ENCODE results near the gene CORO2B.

The CORO2B gene

DNA sequence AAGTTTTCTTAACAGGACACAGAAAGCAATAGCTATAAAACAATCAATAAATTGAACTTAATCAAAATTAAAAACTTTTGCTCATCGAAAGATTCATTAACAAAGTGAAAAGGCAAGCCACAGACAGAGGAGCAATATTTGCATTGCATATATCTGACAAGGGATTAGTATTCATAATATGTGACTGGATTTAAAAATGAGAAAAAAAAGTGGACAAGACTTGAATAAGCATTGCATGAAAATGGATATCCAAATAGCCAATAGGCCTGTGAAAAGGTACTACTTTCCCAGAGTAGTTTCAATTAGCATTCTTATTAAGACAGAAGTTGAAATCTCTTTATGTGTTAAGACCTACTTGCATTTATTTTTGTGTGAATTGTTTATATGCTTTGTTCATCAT lies 84.7 kb downstream of the CORO2B start:
- H3K9ac ChIP-seq (ENCODE audit: low read depth, low read length): no peak overlapping the region
- H3K9me3 ChIP-seq (replicated peaks; ENCODE audit: low read length): no peaks in the 10 kb centered on the region
- peaks cover 4% of the 10 kb centered on the region for H3K4me1 ChIP-seq (ENCODE audit: control insufficient read depth, insufficient read depth, low read length)
- H3K4me3 ChIP-seq (ENCODE audit: low read length): no peak overlapping the region
- H3K4me2 ChIP-seq (ENCODE audit: low read length): no peak overlapping the region
- H3K36me3 ChIP-seq (ENCODE audit: insufficient read depth, low read length): no peaks in the 10 kb centered on the region
- H3K27me3 ChIP-seq (ENCODE audit: control insufficient read depth, insufficient read depth, low read length): no peaks in the 10 kb centered on the region

DNA sequence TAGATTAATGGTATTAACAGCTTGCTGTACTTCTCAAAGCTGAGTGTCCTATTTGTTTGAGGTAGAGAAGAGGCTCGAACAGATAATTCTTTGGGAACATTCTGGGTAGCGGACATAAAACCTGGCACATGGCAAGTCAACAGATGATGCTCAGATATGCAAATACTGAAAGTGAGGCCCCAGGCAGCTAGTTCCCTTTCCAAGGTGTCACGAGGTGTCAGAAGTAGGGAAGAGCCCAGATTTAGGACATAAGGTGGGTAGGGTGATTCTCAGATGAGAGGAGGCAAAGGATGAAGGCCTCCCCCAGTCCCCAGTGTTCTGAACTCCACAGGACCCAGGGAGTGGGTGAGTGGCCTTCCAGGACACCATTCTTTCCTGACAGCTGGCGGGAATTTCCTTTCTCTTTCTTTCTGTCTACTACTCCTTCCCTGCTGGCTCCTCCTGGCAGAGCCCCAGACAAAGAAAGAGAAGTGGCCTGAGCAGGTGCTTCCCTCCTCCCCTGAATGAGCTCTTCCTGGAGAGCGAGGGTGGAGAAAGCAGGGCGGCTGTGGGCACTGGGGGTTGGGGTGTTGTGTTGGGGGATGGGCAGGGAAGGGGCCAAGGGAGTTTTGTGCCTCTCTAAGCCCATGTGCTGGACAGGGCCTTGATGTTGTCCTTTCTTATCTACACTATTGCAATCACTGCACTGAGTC lies 87.5 kb downstream of the CORO2B start:
- no peak overlapping the region for H3K4me3 ChIP-seq (ENCODE audit: low read length)
- peaks cover 4% of the 10 kb centered on the region for H3K4me1 ChIP-seq (ENCODE audit: control insufficient read depth, insufficient read depth, low read length)
- no peaks in the 10 kb centered on the region for H3K36me3 ChIP-seq (ENCODE audit: insufficient read depth, low read length)
- H3K4me2 ChIP-seq (ENCODE audit: low read length): no peak overlapping the region
- no peak overlapping the region for H3K9ac ChIP-seq (ENCODE audit: low read depth, low read length)
- H3K27me3 ChIP-seq (ENCODE audit: control insufficient read depth, insufficient read depth, low read length): no peaks in the 10 kb centered on the region
- no peaks in the 10 kb centered on the region for H3K9me3 ChIP-seq (replicated peaks; ENCODE audit: low read length)

DNA sequence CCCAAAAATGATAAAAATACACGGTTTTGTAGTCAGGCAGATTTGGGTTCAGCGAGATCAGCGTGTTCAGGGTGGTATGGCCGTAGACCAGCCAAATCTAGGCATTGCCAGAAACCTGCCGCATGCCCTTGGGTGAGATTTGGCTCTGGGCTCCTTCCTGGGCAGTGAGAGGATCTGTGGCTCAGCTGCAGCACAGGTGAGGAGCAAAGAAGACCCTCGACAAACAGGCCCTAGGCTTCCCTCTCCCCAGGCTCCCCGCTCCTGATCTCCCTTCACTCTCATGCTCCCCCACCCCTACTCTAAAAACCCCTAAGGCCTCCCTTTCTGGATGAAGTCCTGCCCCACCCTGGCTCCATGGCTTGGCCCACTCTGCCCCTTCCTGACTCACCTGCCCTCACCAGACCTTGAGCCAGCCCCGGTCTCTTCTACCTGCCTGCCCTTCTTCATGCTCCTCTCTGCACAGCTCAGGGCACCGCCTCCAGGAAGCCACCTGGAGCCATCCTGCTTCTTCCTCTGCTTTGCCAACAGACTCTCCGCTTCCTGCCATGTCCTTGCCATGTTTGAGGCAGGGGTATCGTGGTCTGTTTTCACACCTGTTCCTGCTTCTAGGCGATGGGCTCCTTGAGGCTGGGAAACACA lies 88.1 kb downstream of the CORO2B start:
- Histone ChIP-seq H3K4me3 (ENCODE audit: low read length) (no peak overlapping the region), H3K36me3 (ENCODE audit: insufficient read depth, low read length) (no peaks in the 10 kb centered on the region), H3K4me1 (ENCODE audit: control insufficient read depth, insufficient read depth, low read length) (peaks cover 4% of the 10 kb centered on the region), H3K9me3 (replicated peaks; ENCODE audit: low read length) (no peaks in the 10 kb centered on the region), H3K27me3 (ENCODE audit: control insufficient read depth, insufficient read depth, low read length) (no peaks in the 10 kb centered on the region), H3K9ac (ENCODE audit: low read depth, low read length) (no peak overlapping the region), H3K4me2 (ENCODE audit: low read length) (no peak overlapping the region)

DNA sequence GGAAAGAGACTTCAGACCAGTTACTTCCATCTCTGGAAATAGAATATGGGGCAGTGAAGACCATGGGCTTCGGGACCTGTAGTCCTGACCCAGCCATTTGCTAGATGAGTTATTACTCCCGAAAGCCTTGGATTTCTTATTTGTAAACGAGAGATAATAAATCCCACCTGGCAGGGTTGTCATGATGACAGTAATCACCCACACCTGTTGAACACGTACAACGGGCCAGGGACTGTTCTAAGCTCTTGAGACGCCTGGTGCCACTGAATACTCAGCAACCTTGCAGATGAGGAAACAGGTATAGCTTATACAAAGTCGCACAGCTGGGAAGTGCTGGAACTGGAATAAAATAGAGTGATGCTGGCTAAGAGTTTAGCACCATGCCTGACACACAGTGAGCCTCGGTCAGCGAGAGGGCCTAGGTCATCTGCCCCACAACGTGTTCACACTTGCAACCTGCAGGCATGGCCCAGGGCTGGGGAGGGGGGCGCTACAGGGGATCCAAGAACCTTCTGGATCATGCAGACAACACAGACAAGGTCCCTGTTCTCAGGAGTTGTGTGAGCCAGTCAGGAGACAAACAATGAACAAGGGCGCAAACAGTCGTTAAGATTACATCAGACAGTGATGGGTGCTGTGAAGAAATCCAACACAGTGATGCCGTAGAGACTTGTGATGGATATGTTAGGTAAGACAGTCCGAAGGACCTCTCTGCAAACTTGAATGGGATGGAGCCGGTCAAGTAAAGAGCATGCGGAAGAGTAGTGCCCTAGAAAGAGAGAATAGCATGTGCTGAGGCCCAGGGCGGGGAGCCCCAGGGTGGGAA lies 89.2 kb downstream of the CORO2B start:
- Histone ChIP-seq H3K27me3 (ENCODE audit: control insufficient read depth, insufficient read depth, low read length) (no peaks in the 10 kb centered on the region), H3K4me1 (ENCODE audit: control insufficient read depth, insufficient read depth, low read length) (no peaks in the 10 kb centered on the region), H3K4me3 (ENCODE audit: low read length) (no peak overlapping the region), H3K9ac (ENCODE audit: low read depth, low read length) (no peak overlapping the region), H3K36me3 (ENCODE audit: insufficient read depth, low read length) (no peaks in the 10 kb centered on the region), H3K4me2 (ENCODE audit: low read length) (no peak overlapping the region), H3K9me3 (replicated peaks; ENCODE audit: low read length) (no peaks in the 10 kb centered on the region)

DNA sequence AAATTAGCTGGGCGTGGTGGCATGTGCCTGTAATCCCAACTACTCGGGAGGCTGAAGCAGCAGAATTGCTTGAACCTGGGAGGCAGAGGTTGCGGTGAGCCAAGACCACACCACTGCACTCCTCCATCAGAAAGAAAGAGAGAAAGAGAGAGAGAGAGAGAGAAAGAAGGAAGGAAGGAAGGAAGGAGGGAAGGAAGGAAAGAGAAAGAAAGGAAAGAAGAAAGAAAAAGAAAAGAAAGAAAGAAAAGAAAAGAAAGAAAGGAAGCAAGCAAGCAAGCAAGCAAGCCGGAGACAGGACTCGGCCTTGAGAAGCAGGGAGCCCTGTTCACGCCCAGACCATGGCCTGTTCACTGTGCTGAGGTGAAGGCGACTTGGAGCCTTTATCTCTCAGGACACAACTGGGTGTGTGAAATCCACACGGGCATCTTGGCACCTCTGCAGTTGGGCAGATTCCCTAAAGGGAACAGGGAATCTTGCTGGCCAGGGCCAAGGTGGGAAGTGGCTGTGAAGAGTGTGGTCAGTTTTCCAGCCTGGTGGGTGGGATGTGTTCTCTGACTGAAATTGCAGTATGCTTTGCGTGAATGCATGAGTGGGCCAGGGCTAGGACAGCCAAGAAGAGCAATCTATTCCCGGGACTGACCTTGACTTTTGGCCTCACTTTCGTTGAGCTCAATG lies 90.3 kb downstream of the CORO2B start:
- Histone ChIP-seq H3K4me3 (ENCODE audit: low read length) (no peak overlapping the region), H3K9me3 (replicated peaks; ENCODE audit: low read length) (no peaks in the 10 kb centered on the region), H3K4me1 (ENCODE audit: control insufficient read depth, insufficient read depth, low read length) (no peaks in the 10 kb centered on the region), H3K36me3 (ENCODE audit: insufficient read depth, low read length) (no peaks in the 10 kb centered on the region), H3K27me3 (ENCODE audit: control insufficient read depth, insufficient read depth, low read length) (no peaks in the 10 kb centered on the region), H3K9ac (ENCODE audit: low read depth, low read length) (no peak overlapping the region), H3K4me2 (ENCODE audit: low read length) (no peak overlapping the region)

DNA sequence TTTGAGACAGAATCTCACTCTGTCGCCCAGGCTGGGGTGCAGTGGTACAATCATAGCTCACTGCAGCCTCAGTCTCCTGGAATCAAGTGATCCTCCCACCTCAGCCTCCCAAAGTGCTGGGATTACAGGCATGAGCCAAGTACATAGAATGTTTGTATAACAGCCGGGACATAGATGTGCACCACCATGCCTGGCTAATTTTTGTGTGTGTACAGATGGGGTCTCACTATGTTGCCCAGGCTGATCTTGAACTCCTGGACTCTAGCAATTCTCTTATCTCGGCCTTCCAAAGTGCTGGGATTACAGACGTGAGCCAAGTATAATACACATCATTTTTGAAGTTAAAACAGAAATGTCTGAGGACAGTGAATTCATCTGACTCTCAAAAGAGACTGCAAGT lies 93.5 kb downstream of the CORO2B start:
- H3K36me3 ChIP-seq (ENCODE audit: insufficient read depth, low read length): no peaks in the 10 kb centered on the region
- no peak overlapping the region for H3K9ac ChIP-seq (ENCODE audit: low read depth, low read length)
- no peaks in the 10 kb centered on the region for H3K27me3 ChIP-seq (ENCODE audit: control insufficient read depth, insufficient read depth, low read length)
- H3K4me2 ChIP-seq (ENCODE audit: low read length): no peak overlapping the region
- H3K4me3 ChIP-seq (ENCODE audit: low read length): no peak overlapping the region
- no peaks in the 10 kb centered on the region for H3K9me3 ChIP-seq (replicated peaks; ENCODE audit: low read length)
- peaks cover 14% of the 10 kb centered on the region for H3K4me1 ChIP-seq (ENCODE audit: control insufficient read depth, insufficient read depth, low read length)

DNA sequence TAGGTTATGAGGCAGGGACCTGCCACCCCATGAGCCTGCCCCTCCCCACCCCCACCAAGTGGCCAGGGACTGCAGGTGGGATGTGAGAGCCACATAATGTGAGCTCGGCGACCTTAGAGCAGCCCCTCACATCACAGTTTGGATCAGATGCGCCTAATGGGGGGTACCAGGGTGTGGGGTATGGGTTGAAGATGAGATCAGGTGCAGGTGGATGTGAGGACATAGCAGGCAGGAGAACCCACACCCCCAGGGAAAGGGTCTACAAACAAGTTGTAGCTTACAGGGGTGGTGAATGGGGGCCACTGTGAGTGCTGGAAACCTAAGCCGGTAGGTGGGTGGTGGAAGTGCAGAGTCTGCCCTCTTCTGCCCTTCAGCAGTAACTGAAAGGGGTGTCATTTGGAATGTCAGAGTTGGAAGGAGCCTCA lies 94.0 kb downstream of the CORO2B start:
- H3K4me1 ChIP-seq (ENCODE audit: control insufficient read depth, insufficient read depth, low read length): peaks cover 14% of the 10 kb centered on the region
- no peak overlapping the region for H3K4me3 ChIP-seq (ENCODE audit: low read length)
- H3K4me2 ChIP-seq (ENCODE audit: low read length): no peak overlapping the region
- H3K27me3 ChIP-seq (ENCODE audit: control insufficient read depth, insufficient read depth, low read length): no peaks in the 10 kb centered on the region
- H3K9me3 ChIP-seq (replicated peaks; ENCODE audit: low read length): no peaks in the 10 kb centered on the region
- no peak overlapping the region for H3K9ac ChIP-seq (ENCODE audit: low read depth, low read length)
- no peaks in the 10 kb centered on the region for H3K36me3 ChIP-seq (ENCODE audit: insufficient read depth, low read length)

DNA sequence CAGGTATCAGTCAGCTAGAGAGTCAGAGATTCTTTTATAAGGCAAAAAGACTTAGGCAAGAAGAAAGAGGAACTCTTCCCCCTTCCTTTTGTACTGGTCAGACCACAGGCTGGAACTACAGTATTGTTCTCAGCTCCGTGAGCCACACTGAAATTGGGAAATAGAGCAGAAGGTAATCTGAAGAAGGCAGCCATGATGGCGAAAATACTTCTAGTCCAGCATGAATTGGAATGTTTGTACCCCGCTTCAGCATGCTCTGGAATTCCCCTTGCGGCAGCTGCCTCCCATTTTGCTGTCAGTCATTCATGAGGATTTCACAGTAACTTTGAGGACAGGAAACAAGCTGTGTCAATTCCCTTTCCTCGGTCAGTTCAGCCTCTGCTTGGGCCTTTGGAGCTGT lies 96.2 kb downstream of the CORO2B start:
- Histone ChIP-seq H3K4me3 (ENCODE audit: low read length) (no peak overlapping the region), H3K9me3 (replicated peaks; ENCODE audit: low read length) (no peaks in the 10 kb centered on the region), H3K4me1 (ENCODE audit: control insufficient read depth, insufficient read depth, low read length) (peaks cover 14% of the 10 kb centered on the region), H3K9ac (ENCODE audit: low read depth, low read length) (no peak overlapping the region), H3K4me2 (ENCODE audit: low read length) (no peak overlapping the region), H3K27me3 (ENCODE audit: control insufficient read depth, insufficient read depth, low read length) (no peaks in the 10 kb centered on the region), H3K36me3 (ENCODE audit: insufficient read depth, low read length) (no peaks in the 10 kb centered on the region)

DNA sequence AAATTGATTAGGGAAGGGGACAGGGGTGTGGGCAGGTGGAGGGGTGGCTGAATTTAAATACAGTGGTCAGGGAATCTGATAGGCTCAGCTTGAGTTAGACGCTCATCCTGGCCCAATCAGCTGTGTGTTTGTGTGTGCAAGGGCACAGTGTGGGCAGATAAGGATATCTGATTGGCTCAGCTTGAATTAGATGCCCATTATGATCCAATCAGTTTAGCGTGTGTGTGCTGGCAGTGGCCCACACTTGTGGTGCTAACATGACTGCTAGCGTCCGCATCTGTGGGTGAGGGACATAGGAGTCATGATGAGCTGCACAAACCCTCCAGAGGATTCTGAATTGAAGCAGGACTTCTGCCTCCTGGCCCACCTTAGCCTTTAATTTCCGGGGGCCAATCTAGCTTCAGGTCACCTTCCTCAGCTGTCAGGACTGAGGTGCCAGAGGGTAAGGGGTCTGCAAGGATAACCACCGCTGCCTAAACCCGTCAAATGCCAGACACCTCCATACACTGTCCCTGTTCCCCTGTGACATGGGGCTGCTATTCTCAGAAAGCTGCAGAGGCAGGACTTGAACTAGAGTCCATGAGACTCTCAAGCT lies 97.3 kb downstream of the CORO2B start:
- Histone ChIP-seq H3K4me1 (ENCODE audit: control insufficient read depth, insufficient read depth, low read length) (peaks cover 14% of the 10 kb centered on the region), H3K27me3 (ENCODE audit: control insufficient read depth, insufficient read depth, low read length) (no peaks in the 10 kb centered on the region), H3K4me2 (ENCODE audit: low read length) (no peak overlapping the region), H3K36me3 (ENCODE audit: insufficient read depth, low read length) (no peaks in the 10 kb centered on the region), H3K9me3 (replicated peaks; ENCODE audit: low read length) (no peaks in the 10 kb centered on the region), H3K4me3 (ENCODE audit: low read length) (no peak overlapping the region), H3K9ac (ENCODE audit: low read depth, low read length) (no peak overlapping the region)

DNA sequence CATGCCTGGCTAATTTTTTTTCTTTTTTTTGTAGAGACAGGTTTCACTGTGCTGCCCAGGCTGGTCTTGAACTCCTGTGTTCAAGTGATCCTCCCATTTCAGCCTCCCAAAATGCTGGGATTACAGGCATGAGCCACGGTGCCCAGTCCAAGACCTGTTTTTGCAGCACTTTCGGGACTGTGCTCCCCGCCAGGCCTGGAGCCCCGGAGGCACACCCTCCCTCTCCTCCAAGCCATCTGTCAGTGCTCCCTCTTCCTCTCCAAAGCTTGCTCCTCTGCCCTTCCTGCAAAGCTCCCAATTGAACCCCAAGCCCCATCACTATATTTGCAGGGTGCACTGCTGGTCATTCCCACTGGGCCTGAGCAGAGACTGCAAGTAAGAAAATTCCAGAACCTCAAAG lies 98.1 kb downstream of the CORO2B start:
- H3K36me3 ChIP-seq (ENCODE audit: insufficient read depth, low read length): no peaks in the 10 kb centered on the region
- no peaks in the 10 kb centered on the region for H3K27me3 ChIP-seq (ENCODE audit: control insufficient read depth, insufficient read depth, low read length)
- H3K4me2 ChIP-seq (ENCODE audit: low read length): no peak overlapping the region
- H3K9ac ChIP-seq (ENCODE audit: low read depth, low read length): no peak overlapping the region
- no peaks in the 10 kb centered on the region for H3K9me3 ChIP-seq (replicated peaks; ENCODE audit: low read length)
- peaks cover 14% of the 10 kb centered on the region for H3K4me1 ChIP-seq (ENCODE audit: control insufficient read depth, insufficient read depth, low read length)
- H3K4me3 ChIP-seq (ENCODE audit: low read length): no peak overlapping the region

DNA sequence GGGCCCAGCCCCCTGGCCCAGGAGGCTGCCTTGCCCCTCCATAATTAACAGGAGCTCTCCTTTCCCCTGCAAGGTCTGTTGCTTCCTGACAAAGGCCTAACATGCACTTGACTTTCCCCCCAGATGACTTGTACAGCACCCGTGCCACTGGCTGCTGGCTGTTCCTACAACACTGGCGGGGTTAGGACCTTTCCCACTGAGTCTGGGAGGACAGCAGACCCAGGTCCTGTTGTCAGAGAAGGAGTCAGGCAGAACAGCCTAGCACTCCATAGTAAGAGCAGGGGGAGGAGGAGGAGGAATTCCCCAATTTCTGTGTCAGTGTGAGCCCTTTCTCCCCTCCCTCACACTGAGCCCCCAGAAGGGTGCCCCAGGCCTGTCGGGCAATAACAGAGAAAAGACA lies 99.2 kb downstream of the CORO2B start:
- Histone ChIP-seq H3K36me3 (ENCODE audit: insufficient read depth, low read length) (no peaks in the 10 kb centered on the region), H3K4me3 (ENCODE audit: low read length) (no peak overlapping the region), H3K27me3 (ENCODE audit: control insufficient read depth, insufficient read depth, low read length) (no peaks in the 10 kb centered on the region), H3K9ac (ENCODE audit: low read depth, low read length) (no peak overlapping the region), H3K9me3 (replicated peaks; ENCODE audit: low read length) (no peaks in the 10 kb centered on the region), H3K4me1 (ENCODE audit: control insufficient read depth, insufficient read depth, low read length) (peaks cover 14% of the 10 kb centered on the region), H3K4me2 (ENCODE audit: low read length) (no peak overlapping the region)
